ENCODE results near the gene NCAPH2. TPM values are rescaled to one million over a fixed set of nuclear protein-coding genes. Genes with fewer than 3 reads are reported as not detected.

Gene NCAPH2
- total RNA-seq, 1 donor from 2014 or later: 44.2 TPM

GRCh38 chr22:50482107-50483074, 25.6 kb upstream of the NCAPH2 start:
- Histone ChIP-seq H3K36me3 (ENCODE audit: control insufficient read depth, insufficient read depth, low read length) (peaks cover 6% of the 10 kb centered on the region), H3K27me3 (ENCODE audit: control insufficient read depth, insufficient read depth, low read length) (peaks cover 4% of the 10 kb centered on the region), H3K4me3 (ENCODE audit: low read depth, low read length) (peak overlapping the region; percentile 96)
- DNase-seq (ENCODE audit: low read depth) (no peak), FAIRE-seq (no peak)
- no peak for TF ChIP-seq CTCF (IDR thresholded peaks at IDR 0.05; ENCODE audit: insufficient read depth, low read length, severe bottlenecking)

- Histone ChIP-seq H3K4me3 (ENCODE audit: low read depth, low read length) (no peak overlapping the region), H3K36me3 (ENCODE audit: control insufficient read depth, insufficient read depth, low read length) (peaks cover 6% of the 10 kb centered on the region), H3K27me3 (ENCODE audit: control insufficient read depth, insufficient read depth, low read length) (peaks cover 4% of the 10 kb centered on the region)
- no peak for DNase-seq (ENCODE audit: low read depth)
- TF ChIP-seq CTCF (IDR thresholded peaks at IDR 0.05; ENCODE audit: insufficient read depth, low read length, severe bottlenecking): no peak
- FAIRE-seq: no peak
These were observed 24.9 kb upstream of the NCAPH2 start for GRCh38 chr22:50483106-50483505.

- H3K4me3 ChIP-seq (ENCODE audit: low read depth, low read length): no peak overlapping the region
- no peak for TF ChIP-seq CTCF (IDR thresholded peaks at IDR 0.05; ENCODE audit: insufficient read depth, low read length, severe bottlenecking)
- peaks cover 4% of the 10 kb centered on the region for H3K27me3 ChIP-seq (ENCODE audit: control insufficient read depth, insufficient read depth, low read length)
- no peak for DNase-seq (ENCODE audit: low read depth)
- FAIRE-seq: no peak
- peaks cover 6% of the 10 kb centered on the region for H3K36me3 ChIP-seq (ENCODE audit: control insufficient read depth, insufficient read depth, low read length)
These were observed 24.5 kb upstream of the NCAPH2 start for GRCh38 chr22:50483556-50483955.

- Histone ChIP-seq H3K27me3 (ENCODE audit: control insufficient read depth, insufficient read depth, low read length) (peaks cover 4% of the 10 kb centered on the region), H3K36me3 (ENCODE audit: control insufficient read depth, insufficient read depth, low read length) (peaks cover 6% of the 10 kb centered on the region), H3K4me3 (ENCODE audit: low read depth, low read length) (no peak overlapping the region)
- FAIRE-seq (no peak), DNase-seq (ENCODE audit: low read depth) (no peak)
- TF ChIP-seq CTCF (IDR thresholded peaks at IDR 0.05; ENCODE audit: insufficient read depth, low read length, severe bottlenecking): no peak
These were observed 23.8 kb upstream of the NCAPH2 start for GRCh38 chr22:50483977-50484853.

GRCh38 chr22:50485221-50486131, 22.5 kb upstream of the NCAPH2 start:
- H3K36me3 ChIP-seq (ENCODE audit: control insufficient read depth, insufficient read depth, low read length): peaks cover 6% of the 10 kb centered on the region
- DNase-seq (ENCODE audit: low read depth) (no peak), FAIRE-seq (no peak)
- peak; percentile 13 for TF ChIP-seq CTCF (IDR thresholded peaks at IDR 0.05; ENCODE audit: insufficient read depth, low read length, severe bottlenecking)
- no peak overlapping the region for H3K4me3 ChIP-seq (ENCODE audit: low read depth, low read length)
- peaks cover 4% of the 10 kb centered on the region for H3K27me3 ChIP-seq (ENCODE audit: control insufficient read depth, insufficient read depth, low read length)
